Adrenal gland (tissue), 12 donors: Measurements from ENCODE around the gene EWSR1. TPM values are rescaled to one million over a fixed set of nuclear protein-coding genes. Genes with fewer than 3 reads are reported as not detected.

ENCODE experiments used
- DNase-seq, 7 donors: peaks; one replicate each; pipeline ENCODE4 v3.0.0-alpha.2; 2019 to 2020
- H3K27ac ChIP-seq, 5 donors: fragments of 200-600 bp; sonication (generic) in 4 of 5; 1 replicate in 3 of 5; 2 replicates in 2 of 5; pipeline versions ENCODE4 v1.5.1 to v1.8.0; 2016 to 2020; ENCODE audit warnings: mild to moderate bottlenecking in 1 of 5
- H3K27me3 ChIP-seq: fragments of 200-600 bp; 2 replicates; pipeline ENCODE4 v1.8.0; 2021
- H3K36me3 ChIP-seq, 2 donors: fragments of 200-600 bp; replicated peaks in 1 of 2; 1 replicate in 1 of 2; 2 replicates in 1 of 2; pipeline versions ENCODE4 v1.5.1 to v1.8.0; 2018 to 2022
- H3K4me1 ChIP-seq, 2 donors: fragments of 200-600 bp; replicated peaks in 1 of 2; 1 replicate in 1 of 2; 2 replicates in 1 of 2; pipeline versions ENCODE4 v1.5.1 to v1.8.0; 2018 to 2021
- H3K4me3 ChIP-seq, 4 donors: fragments of 200-600 bp; sonication (generic) in 3 of 4; one replicate each; pipeline ENCODE4 v1.5.1; 2016 to 2018
- H3K9me3 ChIP-seq, 3 donors: fragments of 200-600 bp; sonication (generic) in 1 of 3; replicated peaks in 1 of 3; 1 replicate in 2 of 3; 2 replicates in 1 of 3; pipeline versions ENCODE4 v1.5.1 to v1.8.0; 2016 to 2021
- POLR2A ChIP-seq, 2 donors: fragments of 450-650 bp; IDR thresholded peaks; one replicate each; pipeline ENCODE4 v1.6.1; 2017; ENCODE audit warnings: antibody characterized with exemption in 2 of 2, mild to moderate bottlenecking in 2 of 2, moderate library complexity in 1 of 2
- WGBS, 4 donors: extraction: QIAGEN DNeasy Blood & Tissue Kit in 2 of 4; methylation state at CpG; one replicate each; pipeline versions ENCODE4 v1.1.5 to v1.1.7; 2013 to 2017; 5-methylcytosine and 5-hydroxymethylcytosine counted together
- intact Hi-C, 2 donors: fragments of 100-400 bp; cut with DNase I; formaldehyde crosslinking; loops; one replicate each; pipeline versions ENCODE4 v1.14.1 to v1.15.0; 2022 to 2023
- polyA plus RNA-seq, 3 donors: library from polyadenylated mRNA; stranded (reverse); fragments of 200-250 nt in 2 of 3; fragments of 350-450 nt in 1 of 3; fragmentation: Illumina TruSeq in 1 of 3; extraction: RNeasy Lipid Tissue Mini Kit (QIAGEN cat#74804) in 1 of 3; gene quantifications; one replicate each; pipeline ENCODE4 v1.2.3, GENCODE V29; 2013 to 2014
- total RNA-seq, 9 donors: library from RNA; depleted of rRNA in 4 of 9; stranded (reverse); fragments of >200 nt in 4 of 9; fragments of 120-200 nt in 1 of 9; fragmentation: NEBNext Ultra II Directional in 1 of 9; extraction: Animal tissue kit (Norgen Biotek cat#: 25700) in 1 of 9; gene quantifications; one replicate each; pipeline versions ENCODE4 v1.1.0 to v1.2.4, GENCODE V29; 2013 to 2023
- TF ChIP-seq, protein P1 (sequence below), 6 experiments: fragments of 450-650 bp in 4 of 6; fragments of 200-600 bp in 2 of 6; sonication (generic) in 1 of 6; IDR thresholded peaks; 1 replicate in 5 of 6; 2 replicates in 1 of 6; pipeline versions ENCODE4 v1.5.1 to v1.8.0; 2016 to 2021; ENCODE audit warnings: antibody characterized with exemption in 6 of 6, mild to moderate bottlenecking in 2 of 6, moderate library complexity in 1 of 6
- donor health status: healthy with polysubstance abuse.
- donor health status: Bipolar disorder and iron deficiency.
- donor health status: DM: yes; HTN: yes; CAD: no.
- donor health status: DM: no; HTN: no; CAD: no.
- donor health status: DM: no; HTN: no; CAD: no.
- donor health status: DM: yes; HTN: yes; CAD: no.

EWSR1 gene
- total and polyA plus RNA-seq, 12 donors, result 152 to 351 (median 216) TPM

DNA sequence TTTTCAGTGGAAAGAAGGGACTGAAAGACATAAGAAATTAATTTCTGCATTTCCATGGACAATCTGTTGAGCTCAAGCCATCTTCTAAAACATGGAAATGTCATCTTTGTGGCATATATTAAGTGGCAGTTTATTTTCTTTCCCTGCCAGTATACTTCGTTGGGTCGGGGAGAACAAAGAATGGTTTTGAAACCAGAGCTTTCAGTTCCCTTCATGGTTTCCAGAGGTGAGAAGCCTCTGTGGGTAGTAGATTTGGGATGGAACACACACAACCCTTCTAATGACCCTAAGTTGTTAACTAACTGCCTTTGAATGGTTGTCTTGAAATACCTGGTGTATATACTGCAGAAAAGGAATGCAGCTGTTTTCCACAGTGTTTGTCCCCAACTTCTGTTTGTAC is 20.8 kb downstream of the EWSR1 start:
- 26 to 34% (median 34%) methylated on average over 2 of the region's 2 CpGs for WGBS, 4 donors

DNA sequence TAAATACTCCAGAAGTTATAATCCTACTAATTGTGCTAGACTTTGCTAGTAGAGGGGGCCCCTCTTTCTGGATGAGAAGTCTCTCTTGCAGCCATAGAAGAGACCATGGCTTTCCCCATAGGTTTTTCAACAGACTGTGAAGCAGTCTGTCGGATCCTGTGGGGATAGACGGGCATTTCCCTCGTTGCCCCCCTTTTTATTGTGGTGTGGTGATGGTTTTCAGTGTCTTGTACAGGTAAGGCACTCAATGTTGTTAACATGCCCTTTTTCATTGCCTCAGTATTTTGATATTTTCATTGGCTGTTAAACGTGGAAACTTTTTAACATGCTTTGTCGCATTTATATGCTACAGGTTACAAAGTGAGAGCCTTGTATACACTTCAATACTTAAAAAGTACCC is 22.0 kb downstream of the EWSR1 start:
- peaks cover 0 to 100% of the 10 kb centered on the region in 2 donors for H3K36me3 ChIP-seq
- H3K4me3 ChIP-seq, result no peak overlapping the region
- TF ChIP-seq POLR2A (IDR thresholded peaks at IDR 0.05), result no peak
- TF ChIP-seq, protein P1, sequence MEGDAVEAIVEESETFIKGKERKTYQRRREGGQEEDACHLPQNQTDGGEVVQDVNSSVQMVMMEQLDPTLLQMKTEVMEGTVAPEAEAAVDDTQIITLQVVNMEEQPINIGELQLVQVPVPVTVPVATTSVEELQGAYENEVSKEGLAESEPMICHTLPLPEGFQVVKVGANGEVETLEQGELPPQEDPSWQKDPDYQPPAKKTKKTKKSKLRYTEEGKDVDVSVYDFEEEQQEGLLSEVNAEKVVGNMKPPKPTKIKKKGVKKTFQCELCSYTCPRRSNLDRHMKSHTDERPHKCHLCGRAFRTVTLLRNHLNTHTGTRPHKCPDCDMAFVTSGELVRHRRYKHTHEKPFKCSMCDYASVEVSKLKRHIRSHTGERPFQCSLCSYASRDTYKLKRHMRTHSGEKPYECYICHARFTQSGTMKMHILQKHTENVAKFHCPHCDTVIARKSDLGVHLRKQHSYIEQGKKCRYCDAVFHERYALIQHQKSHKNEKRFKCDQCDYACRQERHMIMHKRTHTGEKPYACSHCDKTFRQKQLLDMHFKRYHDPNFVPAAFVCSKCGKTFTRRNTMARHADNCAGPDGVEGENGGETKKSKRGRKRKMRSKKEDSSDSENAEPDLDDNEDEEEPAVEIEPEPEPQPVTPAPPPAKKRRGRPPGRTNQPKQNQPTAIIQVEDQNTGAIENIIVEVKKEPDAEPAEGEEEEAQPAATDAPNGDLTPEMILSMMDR (IDR thresholded peaks at IDR 0.05), result no peak
- no peaks in the 10 kb centered on the region for H3K27me3 ChIP-seq
- H3K27ac ChIP-seq, result no peak overlapping the region
- H3K9me3 ChIP-seq, result no peaks in the 10 kb centered on the region
- DNase-seq, result no peak
- intact Hi-C loops, result no loop called here
- peaks cover 0 to 11% of the 10 kb centered on the region in 2 donors for H3K4me1 ChIP-seq
- 52 to 63% (median 55%) methylated on average over 5 of the region's 5 CpGs for WGBS, 4 donors

More for the DNA sequence above, 20.8 kb downstream of the EWSR1 start:
- Histone ChIP-seq H3K4me3 (no peak overlapping the region), H3K27me3 (no peaks in the 10 kb centered on the region), H3K4me1 (peaks cover 0 to 11% of the 10 kb centered on the region in 2 donors), H3K36me3 (peaks cover 0 to 100% of the 10 kb centered on the region in 2 donors), H3K27ac (no peak overlapping the region), H3K9me3 (no peaks in the 10 kb centered on the region)
- DNase-seq, result no peak
- intact Hi-C loops, result no loop called here
- TF ChIP-seq, protein P1 (IDR thresholded peaks at IDR 0.05), result no peak
- TF ChIP-seq POLR2A (IDR thresholded peaks at IDR 0.05), result no peak

DNA sequence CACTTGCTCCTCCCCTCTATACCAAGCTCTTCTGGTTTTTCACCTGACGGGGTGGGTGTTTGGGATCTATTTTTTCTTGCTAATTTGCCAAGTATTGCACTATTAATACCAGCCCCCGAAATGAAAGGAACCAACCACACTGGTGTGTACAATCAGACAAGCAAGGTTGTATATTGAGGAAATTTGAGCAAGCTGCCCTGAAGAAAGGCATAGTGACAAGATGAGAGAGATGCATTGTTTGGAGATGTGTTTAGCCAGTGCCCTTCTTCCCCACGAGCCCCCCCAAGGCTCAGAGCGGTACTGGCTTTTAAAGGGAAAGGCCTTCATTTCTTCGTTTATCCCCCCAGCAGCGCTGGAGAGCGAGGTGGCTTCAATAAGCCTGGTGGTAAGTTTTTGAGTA is 23.1 kb downstream of the EWSR1 start:
- peaks cover 0 to 11% of the 10 kb centered on the region in 2 donors for H3K4me1 ChIP-seq
- intact Hi-C loops, result no loop called here
- peaks cover 0 to 100% of the 10 kb centered on the region in 2 donors for H3K36me3 ChIP-seq
- 64 to 68% (median 66%) methylated on average over 7 of the region's 7 CpGs for WGBS, 4 donors
- no peaks in the 10 kb centered on the region for H3K27me3 ChIP-seq
- H3K27ac ChIP-seq, result peak overlapping the region in 1 of 5 donors; percentile 15
- no peaks in the 10 kb centered on the region for H3K9me3 ChIP-seq
- no peak overlapping the region for H3K4me3 ChIP-seq
- TF ChIP-seq, protein P1 (IDR thresholded peaks at IDR 0.05), result no peak
- TF ChIP-seq POLR2A (IDR thresholded peaks at IDR 0.05), result no peak
- DNase-seq, result peak in 1 of 7 donors; percentile 48

DNA sequence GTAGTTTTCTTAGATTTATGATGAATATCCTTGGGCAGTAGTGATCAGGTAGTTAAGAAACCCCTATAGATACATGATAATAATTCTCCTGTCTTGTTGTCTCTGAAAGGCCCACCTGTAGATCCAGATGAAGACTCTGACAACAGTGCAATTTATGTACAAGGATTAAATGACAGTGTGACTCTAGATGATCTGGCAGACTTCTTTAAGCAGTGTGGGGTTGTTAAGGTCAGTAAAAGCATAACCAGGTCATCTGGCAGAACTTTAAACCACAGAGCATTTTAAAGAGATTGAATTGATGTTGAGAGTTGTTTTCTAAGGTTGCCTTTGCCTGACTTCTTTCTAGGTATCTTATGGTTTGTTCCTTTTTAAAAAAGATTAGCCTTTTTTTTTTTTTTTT is 24.3 kb downstream of the EWSR1 start:
- intact Hi-C loops, result no loop called here
- no peak overlapping the region for H3K4me3 ChIP-seq
- no peak for TF ChIP-seq POLR2A (IDR thresholded peaks at IDR 0.05)
- DNase-seq, result no peak
- no peaks in the 10 kb centered on the region for H3K9me3 ChIP-seq
- H3K27me3 ChIP-seq, result no peaks in the 10 kb centered on the region
- no peak overlapping the region for H3K27ac ChIP-seq
- H3K4me1 ChIP-seq, result peaks cover 0 to 11% of the 10 kb centered on the region in 2 donors
- H3K36me3 ChIP-seq, result peaks cover 0 to 100% of the 10 kb centered on the region in 2 donors

DNA sequence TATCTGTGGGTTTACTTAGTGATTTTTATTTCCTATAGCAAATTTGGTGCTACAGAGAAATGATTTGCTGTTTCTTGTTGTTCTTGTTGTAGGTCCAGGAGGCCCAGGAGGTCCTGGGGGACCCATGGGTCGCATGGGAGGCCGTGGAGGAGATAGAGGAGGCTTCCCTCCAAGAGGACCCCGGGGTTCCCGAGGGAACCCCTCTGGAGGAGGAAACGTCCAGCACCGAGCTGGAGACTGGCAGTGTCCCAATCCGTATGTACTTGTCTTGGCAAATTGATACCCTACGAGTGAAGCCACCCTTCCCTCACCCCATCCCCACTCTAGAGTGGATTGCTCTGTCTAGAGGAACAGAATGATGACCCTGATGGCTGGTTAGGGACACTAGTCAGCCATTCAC is 30.6 kb downstream of the EWSR1 start:
- peak in 2 of 7 donors; percentile 15 to 44 for DNase-seq
- H3K27ac ChIP-seq, result no peak overlapping the region
- H3K36me3 ChIP-seq, result peaks cover 0 to 75% of the 10 kb centered on the region in 2 donors
- H3K4me3 ChIP-seq, result no peak overlapping the region
- H3K9me3 ChIP-seq, result no peaks in the 10 kb centered on the region
- intact Hi-C loops, result no loop called here
- TF ChIP-seq, protein P1 (IDR thresholded peaks at IDR 0.05), result no peak
- no peak for TF ChIP-seq POLR2A (IDR thresholded peaks at IDR 0.05)
- no peaks in the 10 kb centered on the region for H3K27me3 ChIP-seq
- whole genome bisulfite sequencing, 4 donors, result 62 to 86% (median 74%) methylated on average over 5 to 8 of the region's 8 CpGs
- peaks cover 13 to 16% of the 10 kb centered on the region in 2 donors for H3K4me1 ChIP-seq
